ENCODE data around the gene UGT1A9.

The UGT1A9 gene

DNA sequence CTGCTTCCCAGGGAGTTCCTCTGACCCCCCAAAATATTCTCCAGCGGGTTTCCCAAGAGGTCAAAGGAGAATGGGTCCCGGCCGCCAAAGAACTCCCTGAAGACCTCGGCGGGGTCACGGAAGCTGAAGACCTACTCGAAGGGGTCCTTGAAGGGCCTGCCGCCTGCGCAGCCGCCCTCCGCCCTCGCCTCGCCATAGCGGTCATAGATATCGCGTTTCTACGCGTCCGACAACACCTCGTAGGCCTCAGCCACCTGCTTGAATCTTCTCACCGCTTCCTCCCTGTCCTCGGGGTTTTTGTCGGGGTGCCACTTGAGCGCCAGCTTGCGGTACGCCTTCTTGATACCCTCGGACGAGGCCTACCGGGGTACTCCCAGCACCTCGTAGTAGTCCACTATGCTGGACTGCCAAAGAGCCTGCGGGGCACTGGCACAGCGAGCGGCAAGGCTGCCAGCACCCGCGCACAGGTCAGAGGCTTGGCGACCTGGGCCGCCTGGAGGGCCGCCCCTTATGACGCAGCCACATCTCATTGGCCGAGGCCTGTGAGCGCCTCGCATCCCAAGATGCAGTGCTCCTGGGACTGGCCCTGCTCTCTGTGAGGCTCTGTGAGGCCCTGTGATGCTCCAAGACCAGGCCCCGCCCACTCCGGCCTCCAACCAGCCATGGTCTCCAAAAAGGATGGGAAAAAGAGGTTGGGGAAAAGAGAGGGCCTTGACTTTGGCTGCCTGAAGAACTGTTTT is 83.3 kb downstream of the UGT1A9 start:
- H3K4me1 ChIP-seq (ENCODE audit: insufficient read depth, low read length) = no peaks in the 10 kb centered on the region
- no peak overlapping the region for H3K9ac ChIP-seq (ENCODE audit: low read depth, low read length)
- no peak overlapping the region for H3K27ac ChIP-seq (ENCODE audit: low read length)
- TF ChIP-seq, protein P1, sequence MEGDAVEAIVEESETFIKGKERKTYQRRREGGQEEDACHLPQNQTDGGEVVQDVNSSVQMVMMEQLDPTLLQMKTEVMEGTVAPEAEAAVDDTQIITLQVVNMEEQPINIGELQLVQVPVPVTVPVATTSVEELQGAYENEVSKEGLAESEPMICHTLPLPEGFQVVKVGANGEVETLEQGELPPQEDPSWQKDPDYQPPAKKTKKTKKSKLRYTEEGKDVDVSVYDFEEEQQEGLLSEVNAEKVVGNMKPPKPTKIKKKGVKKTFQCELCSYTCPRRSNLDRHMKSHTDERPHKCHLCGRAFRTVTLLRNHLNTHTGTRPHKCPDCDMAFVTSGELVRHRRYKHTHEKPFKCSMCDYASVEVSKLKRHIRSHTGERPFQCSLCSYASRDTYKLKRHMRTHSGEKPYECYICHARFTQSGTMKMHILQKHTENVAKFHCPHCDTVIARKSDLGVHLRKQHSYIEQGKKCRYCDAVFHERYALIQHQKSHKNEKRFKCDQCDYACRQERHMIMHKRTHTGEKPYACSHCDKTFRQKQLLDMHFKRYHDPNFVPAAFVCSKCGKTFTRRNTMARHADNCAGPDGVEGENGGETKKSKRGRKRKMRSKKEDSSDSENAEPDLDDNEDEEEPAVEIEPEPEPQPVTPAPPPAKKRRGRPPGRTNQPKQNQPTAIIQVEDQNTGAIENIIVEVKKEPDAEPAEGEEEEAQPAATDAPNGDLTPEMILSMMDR (IDR thresholded peaks at IDR 0.05; ENCODE audit: borderline replicate concordance, extremely low read depth, low read length, poor library complexity, severe bottlenecking) = no peak
- no peak for TF ChIP-seq EZH2 (IDR thresholded peaks at IDR 0.05; ENCODE audit: borderline replicate concordance, low read depth, low read length, severe bottlenecking)
- no peak for DNase-seq
- peaks cover 9% of the 10 kb centered on the region for H3K9me3 ChIP-seq (ENCODE audit: insufficient read depth, low read length, severe bottlenecking)
- no peak overlapping the region for H3K4me3 ChIP-seq (ENCODE audit: low read depth in 1 of 2, low read length in 2 of 2)
- ATAC-seq (ENCODE audit: insufficient read depth, low read depth) = no peak
- H3K27me3 ChIP-seq (ENCODE audit: insufficient read depth, low read length, poor library complexity) = no peaks in the 10 kb centered on the region
- H2AFZ ChIP-seq (ENCODE audit: low read depth, low read length) = no peak overlapping the region
- no peaks in the 10 kb centered on the region for H3K79me2 ChIP-seq (ENCODE audit: insufficient read depth, low read length)
- no peaks in the 10 kb centered on the region for H4K20me1 ChIP-seq (ENCODE audit: insufficient read depth, low read length)
- no peaks in the 10 kb centered on the region for H3K36me3 ChIP-seq (ENCODE audit: insufficient read depth, low read length)
- no peak overlapping the region for H3K4me2 ChIP-seq (ENCODE audit: insufficient read depth, low read length)

DNA sequence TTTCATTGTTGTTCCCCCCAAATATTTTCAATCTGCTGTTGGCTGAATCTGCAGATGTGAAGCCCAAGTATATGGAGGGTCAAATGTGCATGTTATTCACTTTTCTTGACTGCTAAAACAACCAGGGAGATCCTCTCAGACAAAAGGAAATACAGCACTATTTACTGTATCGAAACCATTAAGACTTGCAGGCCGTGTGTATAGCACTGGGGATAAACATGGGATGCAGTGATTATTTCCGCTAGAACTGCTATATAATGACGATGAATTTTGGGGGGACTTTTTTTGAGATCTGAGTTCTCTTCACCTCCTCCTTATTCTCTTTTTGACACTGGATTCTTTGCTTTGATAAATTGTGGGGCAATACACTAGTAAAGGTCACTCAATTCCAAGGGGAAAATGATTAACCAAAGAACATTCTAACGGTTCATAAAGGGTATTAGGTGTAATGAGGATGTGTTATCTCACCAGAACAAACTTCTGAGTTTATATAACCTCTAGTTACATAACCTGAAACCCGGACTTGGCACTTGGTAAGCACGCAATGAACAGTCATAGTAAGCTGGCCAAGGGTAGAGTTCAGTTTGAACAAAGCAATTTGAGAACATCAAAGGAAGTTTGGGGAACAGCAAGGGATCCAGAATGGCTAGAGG is 84.9 kb downstream of the UGT1A9 start:
- H2AFZ ChIP-seq (ENCODE audit: low read depth, low read length) = no peak overlapping the region
- no peaks in the 10 kb centered on the region for H4K20me1 ChIP-seq (ENCODE audit: insufficient read depth, low read length)
- no peaks in the 10 kb centered on the region for H3K36me3 ChIP-seq (ENCODE audit: insufficient read depth, low read length)
- ATAC-seq (ENCODE audit: insufficient read depth, low read depth) (no peak), DNase-seq (no peak)
- no peak overlapping the region for H3K4me2 ChIP-seq (ENCODE audit: insufficient read depth, low read length)
- peaks cover under 1% of the 10 kb centered on the region for H3K9me3 ChIP-seq (ENCODE audit: insufficient read depth, low read length, severe bottlenecking)
- TF ChIP-seq, protein P1 (IDR thresholded peaks at IDR 0.05; ENCODE audit: borderline replicate concordance, extremely low read depth, low read length, poor library complexity, severe bottlenecking) = no peak
- TF ChIP-seq EZH2 (IDR thresholded peaks at IDR 0.05; ENCODE audit: borderline replicate concordance, low read depth, low read length, severe bottlenecking) = no peak
- H3K27me3 ChIP-seq (ENCODE audit: insufficient read depth, low read length, poor library complexity) = peaks cover 3% of the 10 kb centered on the region
- no peaks in the 10 kb centered on the region for H3K4me1 ChIP-seq (ENCODE audit: insufficient read depth, low read length)
- no peak overlapping the region for H3K27ac ChIP-seq (ENCODE audit: low read length)
- H3K4me3 ChIP-seq (ENCODE audit: low read depth in 1 of 2, low read length in 2 of 2) = no peak overlapping the region
- no peaks in the 10 kb centered on the region for H3K79me2 ChIP-seq (ENCODE audit: insufficient read depth, low read length)
- no peak overlapping the region for H3K9ac ChIP-seq (ENCODE audit: low read depth, low read length)

DNA sequence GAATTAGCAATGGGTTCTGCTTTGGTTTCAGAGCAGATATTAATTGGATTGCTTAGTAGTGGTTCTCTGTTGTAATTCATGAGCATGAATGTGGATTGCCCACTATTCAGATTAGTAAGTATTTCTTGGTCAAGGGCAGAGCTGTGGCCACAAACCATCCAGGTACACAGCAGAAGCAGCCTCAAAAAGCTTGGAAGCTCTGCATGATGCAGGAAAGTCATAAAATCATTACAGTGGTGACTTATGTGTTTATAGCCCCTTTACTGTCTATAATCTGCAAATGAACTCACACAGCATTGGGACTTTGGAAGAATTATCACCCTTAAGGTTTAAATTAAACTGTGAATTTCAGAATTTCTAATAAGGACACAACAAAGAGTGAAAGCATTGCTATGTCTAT is 86.4 kb downstream of the UGT1A9 start:
- Histone ChIP-seq H3K27me3 (ENCODE audit: insufficient read depth, low read length, poor library complexity) (peaks cover 3% of the 10 kb centered on the region), H3K9me3 (ENCODE audit: insufficient read depth, low read length, severe bottlenecking) (no peaks in the 10 kb centered on the region), H3K4me2 (ENCODE audit: insufficient read depth, low read length) (no peak overlapping the region), H3K4me1 (ENCODE audit: insufficient read depth, low read length) (no peaks in the 10 kb centered on the region), H4K20me1 (ENCODE audit: insufficient read depth, low read length) (no peaks in the 10 kb centered on the region), H3K4me3 (ENCODE audit: low read depth in 1 of 2, low read length in 2 of 2) (no peak overlapping the region), H3K27ac (ENCODE audit: low read length) (no peak overlapping the region), H2AFZ (ENCODE audit: low read depth, low read length) (no peak overlapping the region), H3K36me3 (ENCODE audit: insufficient read depth, low read length) (no peaks in the 10 kb centered on the region), H3K79me2 (ENCODE audit: insufficient read depth, low read length) (no peaks in the 10 kb centered on the region), H3K9ac (ENCODE audit: low read depth, low read length) (no peak overlapping the region)
- DNase-seq (no peak), ATAC-seq (ENCODE audit: insufficient read depth, low read depth) (no peak)
- TF ChIP-seq, protein P1 (IDR thresholded peaks at IDR 0.05; ENCODE audit: borderline replicate concordance, extremely low read depth, low read length, poor library complexity, severe bottlenecking) = no peak
- no peak for TF ChIP-seq EZH2 (IDR thresholded peaks at IDR 0.05; ENCODE audit: borderline replicate concordance, low read depth, low read length, severe bottlenecking)

All from DND-41 (cell line).